HG03571 (cell line): Measurements from ENCODE around the gene NCKAP1.
A peak's percentile ranks its signal among the peaks of the same experiment; 100 is the strongest.
"Not testable (repeated sequence)": the region's sequence is repeated elsewhere in the genome, so short reads cannot be mapped to it uniquely, and the experiment has no call there.

Experiments
- ATAC-seq: cut with Tn5 transposase; IDR thresholded peaks from one replicate; pipeline ENCODE4 v1.9.1; 2021; ENCODE audit not compliant: unreplicated experiment

NCKAP1 gene

DNA sequence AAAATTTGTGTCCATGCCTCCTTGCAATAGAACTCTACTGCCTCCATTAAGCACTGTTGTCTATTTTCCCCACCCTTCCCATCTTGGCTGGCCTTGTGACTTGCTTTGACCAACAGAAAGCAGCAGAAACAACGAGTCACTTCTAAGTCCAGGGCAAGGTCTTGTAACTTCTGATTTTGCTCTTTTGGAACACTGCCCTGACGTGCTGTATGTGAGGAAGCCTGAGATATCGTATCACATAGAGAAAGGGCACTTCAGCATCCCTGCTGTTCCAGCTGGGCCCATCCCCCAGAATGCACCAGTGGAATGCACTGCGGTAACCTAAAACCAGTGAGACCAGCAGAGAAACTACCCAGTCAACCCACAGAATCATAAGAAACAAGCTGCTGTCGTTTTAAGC, 28.1 kb downstream of the NCKAP1 start:
- no peak for ATAC-seq

DNA sequence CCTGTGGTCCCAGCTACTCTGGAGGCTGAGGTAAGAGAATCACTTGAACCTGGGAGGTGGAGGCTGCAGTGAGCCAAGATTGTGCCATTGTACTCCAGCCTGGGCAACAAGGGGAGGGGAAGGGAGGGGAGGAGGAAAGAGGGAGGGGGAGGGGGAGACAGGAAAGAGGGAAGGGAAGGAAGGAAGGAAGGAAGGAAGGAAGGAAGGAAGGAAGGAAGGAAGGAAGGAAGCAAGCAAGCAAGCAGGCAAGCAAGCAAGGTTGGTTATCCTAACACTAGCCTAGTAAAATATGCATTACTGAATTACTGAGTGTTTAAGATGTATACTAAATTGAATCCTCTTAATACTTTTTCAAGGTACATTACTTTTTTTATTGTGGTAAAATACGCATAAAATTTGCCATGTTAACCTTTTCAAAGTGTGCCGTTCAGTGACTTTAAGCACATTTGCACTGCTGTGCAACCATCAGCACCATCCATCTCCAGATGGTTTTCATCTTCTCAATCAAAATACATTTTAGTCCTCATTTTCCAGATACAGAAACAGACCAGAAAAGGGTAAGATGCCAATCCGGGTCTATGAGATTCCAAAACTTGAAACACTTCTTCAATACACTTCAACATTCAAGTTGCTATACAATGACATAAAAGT, 28.9 kb downstream of the NCKAP1 start:
- no peak for ATAC-seq

DNA sequence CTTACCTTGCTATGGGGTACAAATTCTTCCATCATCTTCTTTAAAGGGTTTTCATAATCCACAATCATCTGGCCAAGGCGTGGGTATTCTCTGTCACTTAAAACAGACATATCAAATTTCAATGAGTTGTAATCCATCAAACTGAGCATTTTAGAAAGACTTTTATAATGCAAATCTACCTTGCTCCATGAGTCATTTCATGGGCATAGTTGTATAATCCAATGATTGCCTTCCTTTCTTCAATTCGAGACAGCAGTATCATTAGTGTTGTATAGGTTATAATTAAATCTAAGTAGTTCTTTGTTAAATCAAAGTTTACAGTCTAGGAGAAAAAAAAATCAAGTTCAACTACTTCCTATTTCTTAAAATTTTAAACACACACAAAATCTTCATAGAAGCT, 36.3 kb downstream of the NCKAP1 start:
- ATAC-seq, result no peak

DNA sequence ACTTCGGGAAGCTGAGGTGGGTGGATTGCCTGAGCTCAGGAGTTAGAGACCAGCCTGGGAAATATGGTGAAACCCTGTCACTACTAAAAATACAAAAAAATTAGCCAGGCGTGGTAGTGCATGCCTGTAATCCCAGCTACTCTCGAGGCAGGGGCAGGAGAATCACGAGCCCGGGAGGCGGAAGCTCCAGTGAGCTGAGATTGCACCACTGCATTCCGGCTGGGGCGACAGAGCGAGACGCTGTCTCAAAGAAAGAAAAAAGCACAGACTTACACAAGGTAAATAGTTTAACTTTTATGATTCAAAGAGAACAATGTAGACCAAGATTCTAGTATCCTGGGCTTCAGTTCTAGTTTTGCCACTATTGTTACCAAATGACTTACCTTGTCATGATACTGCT, 37.4 kb downstream of the NCKAP1 start:
- ATAC-seq, result no peak

DNA sequence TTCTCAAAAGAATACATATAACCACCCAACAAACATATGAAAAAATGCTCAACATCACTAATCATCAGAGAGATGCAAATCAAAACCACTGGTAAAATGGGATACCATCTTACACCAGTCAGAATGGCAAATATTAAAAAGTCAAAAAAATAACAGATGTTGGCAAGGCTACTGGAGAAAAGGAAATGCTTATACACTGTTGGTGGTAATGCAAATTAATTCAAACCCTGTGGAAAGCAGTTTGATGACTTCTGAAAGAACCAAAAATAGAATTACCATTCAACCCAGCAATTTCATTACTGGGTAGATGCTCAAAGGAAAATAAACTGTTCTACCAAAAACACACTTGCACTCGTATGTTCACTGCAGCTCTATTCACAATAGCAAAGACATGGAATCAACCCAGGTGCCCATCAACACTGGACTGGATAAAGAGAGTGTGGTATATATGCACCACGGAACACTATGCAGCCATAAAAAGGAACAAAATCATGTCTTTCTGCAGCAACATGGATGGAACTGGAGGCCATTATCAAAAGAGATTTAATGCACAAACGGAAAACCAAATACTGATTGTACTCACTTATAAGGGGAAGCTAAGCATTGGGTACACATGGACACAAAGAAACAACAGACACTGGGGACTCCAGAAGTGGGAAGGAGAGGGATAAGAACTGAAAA, 38.8 kb downstream of the NCKAP1 start:
- no peak for ATAC-seq

DNA sequence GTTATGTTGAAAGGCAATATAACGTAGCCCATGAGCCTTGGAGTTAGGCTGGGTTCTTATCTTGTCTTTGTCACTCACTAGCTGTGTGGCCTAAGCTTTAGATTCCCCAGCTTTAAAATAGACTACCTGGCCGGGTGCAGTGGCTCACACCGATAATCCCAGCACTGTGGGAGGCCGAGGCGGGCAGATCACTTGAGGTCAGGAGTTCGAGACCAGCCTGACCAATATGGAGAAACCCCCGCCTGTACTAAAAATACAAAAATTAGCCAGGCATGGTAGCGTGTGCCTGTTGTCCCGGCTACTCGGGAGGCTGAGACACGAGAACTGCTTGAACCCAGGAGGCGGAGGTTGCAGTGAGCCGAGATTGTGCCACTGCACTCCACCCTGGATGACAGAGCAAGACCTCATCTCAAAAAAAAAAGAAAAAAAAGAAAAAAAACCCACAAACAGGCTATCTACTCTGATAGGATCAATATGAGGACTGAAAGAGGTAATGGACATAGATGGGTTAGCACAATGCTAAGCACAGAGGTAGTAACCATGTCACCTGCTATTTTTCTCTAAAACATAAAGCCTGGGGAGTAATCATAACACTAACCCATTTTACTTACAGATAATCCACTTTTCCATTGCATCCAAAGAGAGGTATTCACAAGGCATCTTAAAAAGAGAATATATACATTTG, 43.9 kb downstream of the NCKAP1 start:
- no peak for ATAC-seq

DNA sequence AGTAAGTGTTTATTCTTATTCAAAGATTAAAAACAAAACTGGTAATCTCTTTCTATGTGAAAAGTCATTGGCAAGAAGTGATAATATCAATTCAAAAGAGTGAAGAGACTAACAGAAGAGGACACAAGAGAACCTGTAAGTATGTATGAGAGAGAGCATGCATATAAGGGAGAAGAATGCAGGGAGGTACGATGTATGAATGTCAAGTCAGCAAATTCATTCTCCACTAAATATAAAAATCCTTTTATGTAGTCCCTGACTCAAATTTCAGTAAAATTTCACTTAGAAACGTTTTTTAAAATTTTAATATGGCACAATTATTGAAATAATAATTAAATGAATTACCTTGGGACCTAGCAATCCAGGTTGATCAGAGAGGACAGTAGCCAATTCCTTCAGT, 55.3 kb downstream of the NCKAP1 start:
- no peak for ATAC-seq

DNA sequence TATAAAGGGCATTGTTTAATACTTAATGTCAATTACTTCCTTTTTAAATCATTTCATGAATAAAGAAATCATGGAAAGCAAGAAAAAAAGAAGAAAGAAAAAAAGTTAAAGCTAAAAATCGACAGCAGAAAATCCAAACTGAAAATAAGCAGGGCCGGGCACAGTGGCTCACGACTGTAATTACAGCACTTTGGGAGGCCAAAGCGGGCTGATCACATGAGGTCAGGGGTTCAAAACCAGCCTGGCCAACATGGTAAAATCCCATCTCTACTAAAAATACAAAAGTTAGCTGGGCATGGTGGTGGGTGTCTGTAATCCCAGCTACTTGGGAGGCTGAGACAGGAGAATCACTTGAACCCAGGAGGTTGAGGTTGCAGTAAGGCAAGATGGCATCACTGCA, 56.8 kb downstream of the NCKAP1 start:
- ATAC-seq, result not testable (repeated sequence)

DNA sequence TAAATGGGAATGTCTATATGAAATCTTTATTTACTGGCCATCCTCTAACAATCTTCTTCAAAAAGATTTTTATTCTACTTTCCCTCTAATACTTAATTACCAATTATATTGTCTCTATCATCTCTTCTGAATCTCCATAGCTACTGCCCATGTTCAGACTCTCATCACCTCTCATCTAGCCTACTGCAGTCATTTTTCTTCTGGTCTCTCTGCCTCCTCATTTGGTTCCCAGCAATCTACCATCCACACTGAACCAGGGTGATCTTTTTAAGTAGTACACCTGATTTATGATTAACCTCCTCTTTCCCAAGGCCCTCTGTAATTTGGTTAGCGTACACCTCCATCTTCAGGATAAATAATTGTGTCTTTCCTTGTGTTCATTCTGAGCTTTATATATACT, 57.6 kb downstream of the NCKAP1 start:
- ATAC-seq, result no peak

DNA sequence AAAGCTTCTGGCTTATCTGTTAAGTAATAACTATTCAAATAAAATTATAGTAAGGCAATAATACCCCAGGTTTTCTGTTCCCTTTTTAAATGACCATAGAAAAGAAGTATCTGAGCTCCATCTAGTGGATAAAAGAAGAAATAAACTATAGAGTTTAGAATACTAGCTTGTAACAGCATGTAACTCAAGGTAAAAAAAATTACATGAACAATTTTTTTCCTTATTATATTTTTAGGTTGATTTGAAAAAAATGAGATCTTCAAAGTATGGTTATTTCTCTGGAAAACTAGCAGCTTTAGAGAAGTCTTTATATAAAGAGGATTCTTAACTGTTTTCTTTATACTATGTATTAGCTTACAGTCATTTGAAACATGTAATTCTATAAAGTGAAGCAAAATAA, 58.1 kb downstream of the NCKAP1 start:
- ATAC-seq, result peak; percentile 78

DNA sequence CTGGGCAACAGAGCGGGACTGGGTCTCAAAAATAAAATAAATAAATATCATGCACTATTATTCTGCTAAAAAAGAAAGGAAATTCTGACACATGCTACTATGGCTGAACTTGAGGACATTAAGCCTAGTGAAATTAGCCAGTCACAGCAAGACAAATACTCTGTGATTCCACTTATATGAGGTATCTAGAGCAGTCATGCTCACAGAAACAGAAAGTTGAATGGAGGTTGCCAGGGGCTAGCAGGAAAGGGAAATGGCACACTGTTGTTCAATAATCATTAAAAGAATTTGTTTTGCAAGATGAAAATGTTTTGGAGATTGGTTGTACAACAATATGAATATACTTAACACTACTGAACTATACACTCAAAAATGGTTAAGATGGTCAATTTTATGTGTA, 60.8 kb downstream of the NCKAP1 start:
- ATAC-seq, result peak; percentile 52

DNA sequence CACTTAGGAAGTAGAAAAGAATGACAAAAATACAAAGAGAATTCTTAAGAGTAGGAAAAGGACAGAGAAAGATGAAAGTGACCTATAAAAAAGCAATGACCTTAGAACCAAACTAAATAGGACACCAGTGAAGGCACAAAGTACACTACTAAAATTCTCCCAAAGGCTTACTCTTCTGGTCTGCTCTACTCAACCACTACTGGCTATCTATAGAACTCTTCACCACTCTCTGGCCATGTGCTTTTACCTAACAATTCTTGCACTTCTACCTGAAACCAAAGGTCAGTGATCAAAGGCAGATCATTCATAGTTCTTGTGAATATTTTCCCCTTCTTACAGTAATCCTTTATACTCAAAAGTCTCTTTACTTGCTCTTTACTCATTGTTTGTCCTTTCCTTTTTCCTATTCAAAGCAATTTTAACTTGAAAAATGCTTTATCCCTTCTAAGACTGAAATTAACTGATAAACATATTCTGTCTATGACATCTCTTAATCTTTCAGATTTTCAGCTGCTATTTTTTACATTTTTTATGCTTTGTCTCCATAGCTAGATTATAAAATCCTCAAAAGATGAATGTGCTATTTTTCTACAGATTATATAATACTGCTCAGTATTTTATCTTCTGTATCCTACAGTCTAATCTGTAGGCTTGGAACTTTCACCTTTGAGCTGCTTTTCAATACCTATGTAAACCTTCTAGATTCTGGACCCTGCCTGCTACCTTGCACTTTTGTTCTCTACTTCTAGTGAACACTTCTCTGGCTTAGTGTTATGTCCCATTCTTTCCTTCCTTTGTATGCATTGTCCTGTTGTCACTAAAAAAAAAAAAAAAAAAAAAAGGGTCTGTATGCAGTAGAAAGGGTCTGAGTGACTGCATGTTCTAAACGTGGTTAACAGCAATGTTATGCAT, 64.6 kb downstream of the NCKAP1 start:
- ATAC-seq, result no peak

DNA sequence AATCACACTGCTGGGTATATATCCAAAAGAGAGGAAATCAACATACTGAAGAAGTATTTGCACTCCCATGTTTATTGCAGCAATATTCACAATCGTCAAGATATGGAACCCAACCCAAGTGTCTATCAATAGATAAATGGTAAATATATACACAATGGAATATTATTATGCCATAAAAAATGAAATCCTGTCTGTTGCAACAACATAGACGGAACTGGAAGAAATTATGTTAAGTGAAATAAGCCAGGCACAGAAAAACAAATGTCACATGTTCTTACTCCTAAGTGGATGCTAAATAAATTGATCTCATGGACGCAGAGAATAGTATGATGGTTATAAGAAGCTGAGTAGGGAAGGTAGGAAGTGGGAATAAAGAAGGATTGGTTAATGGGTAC, 65.7 kb downstream of the NCKAP1 start:
- ATAC-seq, result no peak

DNA sequence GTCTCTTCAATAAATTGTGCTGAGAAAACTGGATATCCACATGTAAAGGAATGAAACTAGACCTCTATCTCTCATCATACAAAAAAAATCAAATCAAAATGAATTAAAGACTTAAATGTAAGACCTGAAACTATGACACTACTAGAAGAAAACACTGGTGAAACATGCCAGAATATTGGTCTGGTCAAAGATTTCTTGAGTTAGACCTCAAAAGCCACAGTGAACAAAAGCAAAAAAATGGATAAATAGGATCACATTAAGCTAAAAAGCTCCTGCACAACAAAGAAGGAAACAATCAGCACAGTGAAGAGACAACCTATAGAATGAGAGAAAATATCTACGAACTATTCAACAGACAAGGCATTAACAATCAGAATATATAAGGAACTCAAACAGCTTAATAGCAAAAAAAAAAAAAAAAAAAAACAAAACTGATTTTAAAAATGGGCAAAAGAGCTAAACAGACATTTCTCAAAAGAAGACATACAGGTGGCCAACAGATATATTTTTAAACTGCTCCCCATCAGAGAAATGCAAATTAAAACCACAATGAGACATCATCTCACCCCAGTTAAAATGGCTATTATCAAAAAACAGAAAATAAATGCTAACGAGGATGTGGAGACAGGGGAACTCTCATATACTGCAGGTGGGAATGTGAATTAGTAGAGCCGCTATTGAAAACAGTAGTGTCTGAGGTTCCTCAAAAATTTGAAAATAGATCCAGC, 66.3 kb downstream of the NCKAP1 start:
- ATAC-seq, result no peak

DNA sequence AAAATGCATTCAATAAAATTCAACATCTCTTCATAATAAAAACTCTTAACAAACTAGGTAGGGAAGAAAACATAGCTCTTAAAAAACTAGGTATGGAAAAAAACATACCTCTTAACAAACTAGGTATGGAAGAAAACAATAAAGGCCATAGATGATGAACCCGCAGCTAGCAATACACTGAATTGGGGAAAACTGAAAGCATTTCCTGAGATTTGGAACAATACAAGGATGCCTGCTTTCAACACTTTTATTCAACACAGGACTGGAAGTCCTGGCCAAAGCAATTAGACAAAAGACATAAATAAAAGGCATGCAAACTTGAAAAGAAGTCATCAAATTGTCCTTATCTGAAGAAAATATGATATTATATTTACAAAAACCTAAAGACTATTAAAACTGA, 67.8 kb downstream of the NCKAP1 start:
- ATAC-seq, result no peak

DNA sequence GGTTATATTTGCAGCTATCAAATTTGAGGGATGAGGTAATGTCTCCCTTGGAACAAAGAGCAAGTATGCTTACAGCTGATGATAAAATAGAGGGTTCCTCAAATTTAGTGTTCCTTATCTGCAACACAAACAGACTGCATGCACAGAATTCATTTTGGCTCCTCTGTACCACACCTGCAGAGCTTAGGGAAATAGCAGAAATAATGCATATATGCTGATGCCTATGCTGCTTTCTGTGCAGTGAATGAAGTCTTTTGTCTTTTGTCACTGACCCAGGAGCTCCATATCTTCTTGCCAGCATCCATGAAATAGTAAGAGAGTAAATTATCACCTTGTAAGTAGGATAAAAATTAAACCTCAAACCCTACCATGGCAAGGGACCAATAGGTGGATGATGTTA, 69.8 kb downstream of the NCKAP1 start:
- ATAC-seq, result no peak

DNA sequence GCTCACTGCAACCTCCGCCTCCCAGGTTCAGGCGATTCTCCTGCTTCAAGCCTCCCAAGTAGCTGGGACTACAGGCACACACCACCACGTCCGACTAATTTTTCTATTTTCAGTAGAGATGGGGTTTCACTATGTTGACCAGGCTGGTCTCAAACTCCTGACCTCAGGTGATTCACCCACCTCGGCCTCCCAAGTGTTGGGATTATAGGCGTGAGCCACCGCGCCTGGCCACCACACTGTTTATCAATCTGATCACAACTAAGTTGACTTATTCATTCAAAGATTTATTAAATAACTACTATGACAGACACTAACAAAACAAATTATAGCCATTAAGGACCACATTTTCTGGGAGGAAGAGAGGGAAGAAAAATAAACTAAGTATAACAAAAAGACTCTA, 71.9 kb downstream of the NCKAP1 start:
- ATAC-seq, result not testable (repeated sequence)

DNA sequence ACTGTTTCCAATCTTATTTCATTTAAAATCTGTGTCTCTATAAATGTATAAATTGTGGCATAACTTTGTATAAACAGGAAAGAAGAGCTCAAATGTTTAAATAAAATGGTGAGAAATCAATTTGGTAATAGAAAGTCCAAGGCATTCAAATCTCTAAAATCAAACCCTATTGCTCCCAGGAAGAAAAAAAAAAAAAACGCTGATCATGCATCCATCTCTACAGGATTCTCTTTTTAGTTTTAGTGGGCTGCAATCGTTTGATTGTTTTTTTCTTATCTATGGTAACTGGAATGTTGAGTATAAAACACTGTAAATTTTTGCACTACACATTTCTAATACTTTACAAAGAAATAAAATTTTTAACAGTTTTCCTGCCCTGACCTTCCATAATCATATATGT, 75.6 kb downstream of the NCKAP1 start:
- ATAC-seq, result no peak

DNA sequence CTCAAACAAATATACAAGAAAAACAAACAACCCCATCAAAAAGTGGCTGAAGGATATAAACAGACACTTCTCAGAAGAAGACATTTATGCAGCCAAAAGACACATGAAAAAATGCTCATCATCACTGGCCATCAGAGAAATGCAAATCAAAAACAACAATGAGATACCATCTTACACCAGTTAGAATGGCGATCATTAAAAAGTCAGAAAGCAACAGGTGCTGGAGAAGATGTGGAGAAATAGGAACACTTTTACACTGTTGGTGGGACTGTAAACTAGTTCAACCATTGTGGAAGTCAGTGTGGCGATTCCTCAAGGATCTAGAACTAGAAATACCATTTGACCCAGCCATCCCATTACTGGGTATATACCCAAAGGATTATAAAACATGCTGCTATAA, 77.4 kb downstream of the NCKAP1 start:
- ATAC-seq, result not testable (repeated sequence)

DNA sequence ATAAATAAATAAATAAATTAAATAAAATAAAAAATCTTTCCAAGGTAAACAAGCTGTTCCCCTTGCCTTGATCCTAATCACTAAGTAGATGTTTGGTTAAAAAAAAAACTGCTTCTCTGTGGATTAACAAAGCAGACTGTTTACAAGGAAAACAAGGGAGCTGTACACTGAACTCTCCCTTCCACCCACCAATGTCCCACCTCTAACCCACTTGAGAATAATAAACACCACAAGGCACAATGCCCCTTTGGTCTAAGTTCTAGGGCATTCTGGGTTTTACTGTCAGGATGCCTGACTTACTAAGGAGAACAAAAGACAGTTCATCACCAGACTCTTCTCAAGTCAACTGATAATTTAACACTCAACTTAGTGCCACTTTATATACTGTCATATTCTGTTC, 83.5 kb downstream of the NCKAP1 start:
- ATAC-seq, result no peak
